Measurements from ENCODE around the gene CSF2.

The CSF2 gene

GRCh38 chr5:132033122-132033521 is 40.5 kb upstream of the CSF2 start:
- DNase-seq (ENCODE audit: low spot score) (no peak), ATAC-seq (ENCODE audit: low read depth) (no peak)
- Histone ChIP-seq H3K36me3 (ENCODE audit: low read depth) (no peaks in the 10 kb centered on the region), H3K27me3 (ENCODE audit: insufficient read depth, poor library complexity, severe bottlenecking) (peaks cover 33% of the 10 kb centered on the region), H3K27ac (ENCODE audit: poor library complexity, severe bottlenecking) (no peak overlapping the region), H3K9me3 (ENCODE audit: severe bottlenecking) (peaks cover 5% of the 10 kb centered on the region), H3K4me3 (ENCODE audit: severe bottlenecking) (no peak overlapping the region), H3K4me1 (ENCODE audit: insufficient read depth, poor library complexity, severe bottlenecking) (no peaks in the 10 kb centered on the region)
- TF ChIP-seq, protein P1, sequence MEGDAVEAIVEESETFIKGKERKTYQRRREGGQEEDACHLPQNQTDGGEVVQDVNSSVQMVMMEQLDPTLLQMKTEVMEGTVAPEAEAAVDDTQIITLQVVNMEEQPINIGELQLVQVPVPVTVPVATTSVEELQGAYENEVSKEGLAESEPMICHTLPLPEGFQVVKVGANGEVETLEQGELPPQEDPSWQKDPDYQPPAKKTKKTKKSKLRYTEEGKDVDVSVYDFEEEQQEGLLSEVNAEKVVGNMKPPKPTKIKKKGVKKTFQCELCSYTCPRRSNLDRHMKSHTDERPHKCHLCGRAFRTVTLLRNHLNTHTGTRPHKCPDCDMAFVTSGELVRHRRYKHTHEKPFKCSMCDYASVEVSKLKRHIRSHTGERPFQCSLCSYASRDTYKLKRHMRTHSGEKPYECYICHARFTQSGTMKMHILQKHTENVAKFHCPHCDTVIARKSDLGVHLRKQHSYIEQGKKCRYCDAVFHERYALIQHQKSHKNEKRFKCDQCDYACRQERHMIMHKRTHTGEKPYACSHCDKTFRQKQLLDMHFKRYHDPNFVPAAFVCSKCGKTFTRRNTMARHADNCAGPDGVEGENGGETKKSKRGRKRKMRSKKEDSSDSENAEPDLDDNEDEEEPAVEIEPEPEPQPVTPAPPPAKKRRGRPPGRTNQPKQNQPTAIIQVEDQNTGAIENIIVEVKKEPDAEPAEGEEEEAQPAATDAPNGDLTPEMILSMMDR (IDR thresholded peaks at IDR 0.05; ENCODE audit: poor library complexity, severe bottlenecking) = no peak

DNA sequence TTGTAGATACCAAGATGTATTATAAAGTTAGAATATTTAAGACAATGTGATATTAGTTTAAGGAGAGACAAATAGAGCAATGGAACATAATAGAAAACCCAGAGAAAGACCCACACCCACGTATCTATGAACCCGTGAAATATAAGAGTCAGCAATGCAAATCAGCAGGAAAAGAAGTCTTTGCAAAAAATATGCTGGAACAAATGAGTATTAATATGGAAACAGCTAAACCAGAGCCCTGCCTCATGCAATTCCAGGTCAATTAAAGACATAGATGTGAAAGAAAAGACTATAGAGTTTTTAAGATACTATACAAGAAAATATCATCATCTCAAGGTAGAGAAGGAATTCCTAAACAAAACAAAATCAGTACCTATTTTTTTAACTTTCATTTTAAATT is 36.2 kb upstream of the CSF2 start:
- Histone ChIP-seq H3K9me3 (ENCODE audit: severe bottlenecking) (peaks cover 5% of the 10 kb centered on the region), H3K4me1 (ENCODE audit: insufficient read depth, poor library complexity, severe bottlenecking) (no peaks in the 10 kb centered on the region), H3K4me3 (ENCODE audit: severe bottlenecking) (no peak overlapping the region), H3K27ac (ENCODE audit: poor library complexity, severe bottlenecking) (no peak overlapping the region), H3K36me3 (ENCODE audit: low read depth) (no peaks in the 10 kb centered on the region), H3K27me3 (ENCODE audit: insufficient read depth, poor library complexity, severe bottlenecking) (peaks cover 44% of the 10 kb centered on the region)
- TF ChIP-seq, protein P1 (IDR thresholded peaks at IDR 0.05; ENCODE audit: poor library complexity, severe bottlenecking) = no peak
- no peak for DNase-seq (ENCODE audit: low spot score)
- ATAC-seq (ENCODE audit: low read depth) = no peak

DNA sequence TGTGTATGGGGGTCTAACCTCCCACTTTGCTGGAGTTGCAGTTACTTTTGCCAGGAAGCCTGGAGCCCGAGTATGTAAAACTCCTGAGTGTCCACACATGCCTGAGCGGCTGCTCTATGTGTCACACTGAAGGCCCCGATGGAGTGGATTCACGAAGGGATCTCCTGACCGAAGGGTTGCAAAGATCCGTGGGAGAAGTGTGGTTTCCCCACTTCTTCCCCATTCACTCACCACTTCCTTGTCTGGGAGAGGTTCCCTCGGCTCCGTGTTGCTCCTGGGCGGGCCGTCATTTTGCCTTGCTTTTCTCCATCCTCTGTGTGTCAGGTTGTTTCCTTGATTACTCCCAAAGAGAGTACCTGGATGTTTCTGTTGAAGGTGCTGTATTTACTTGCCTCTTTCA is 29.4 kb upstream of the CSF2 start:
- TF ChIP-seq, protein P1 (IDR thresholded peaks at IDR 0.05; ENCODE audit: poor library complexity, severe bottlenecking) = no peak
- H3K27ac ChIP-seq (ENCODE audit: poor library complexity, severe bottlenecking) = no peak overlapping the region
- ATAC-seq (ENCODE audit: low read depth) = no peak

DNA sequence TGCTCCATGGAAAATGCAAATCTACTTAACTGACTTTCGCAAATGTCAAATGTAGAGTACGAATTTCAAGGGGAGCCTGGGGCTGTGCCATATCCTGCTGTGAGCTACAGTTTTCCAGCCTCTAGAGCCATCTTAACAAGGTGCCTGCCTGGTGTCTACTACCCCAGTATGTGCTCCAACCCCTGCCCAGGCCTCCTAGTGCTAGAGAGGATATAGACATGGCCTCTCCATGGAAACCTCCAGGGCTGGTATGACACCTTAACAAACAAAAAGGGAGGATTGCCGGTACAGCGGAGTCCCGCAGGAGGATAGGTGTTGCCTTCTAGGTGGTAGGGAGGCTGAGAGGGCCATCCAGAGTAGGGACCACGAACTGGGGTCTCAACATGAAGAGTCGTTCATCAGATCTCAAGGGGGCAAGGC is 26.7 kb upstream of the CSF2 start:
- Histone ChIP-seq H3K4me3 (ENCODE audit: severe bottlenecking) (no peak overlapping the region), H3K27me3 (ENCODE audit: insufficient read depth, poor library complexity, severe bottlenecking) (peaks cover 6% of the 10 kb centered on the region), H3K4me1 (ENCODE audit: insufficient read depth, poor library complexity, severe bottlenecking) (no peaks in the 10 kb centered on the region), H3K36me3 (ENCODE audit: low read depth) (no peaks in the 10 kb centered on the region), H3K9me3 (ENCODE audit: severe bottlenecking) (no peaks in the 10 kb centered on the region), H3K27ac (ENCODE audit: poor library complexity, severe bottlenecking) (no peak overlapping the region)
- DNase-seq (ENCODE audit: low spot score) (peak; percentile 49), ATAC-seq (ENCODE audit: low read depth) (no peak)
- TF ChIP-seq, protein P1 (IDR thresholded peaks at IDR 0.05; ENCODE audit: poor library complexity, severe bottlenecking) = no peak

More for the DNA sequence above, 29.4 kb upstream of the CSF2 start:
- Histone ChIP-seq H3K36me3 (ENCODE audit: low read depth) (no peaks in the 10 kb centered on the region), H3K27me3 (ENCODE audit: insufficient read depth, poor library complexity, severe bottlenecking) (peaks cover 14% of the 10 kb centered on the region), H3K9me3 (ENCODE audit: severe bottlenecking) (no peaks in the 10 kb centered on the region), H3K4me3 (ENCODE audit: severe bottlenecking) (no peak overlapping the region), H3K4me1 (ENCODE audit: insufficient read depth, poor library complexity, severe bottlenecking) (no peaks in the 10 kb centered on the region)
- no peak for DNase-seq (ENCODE audit: low spot score)

- H3K4me1 ChIP-seq (ENCODE audit: insufficient read depth, poor library complexity, severe bottlenecking) = no peaks in the 10 kb centered on the region
- TF ChIP-seq, protein P1 (IDR thresholded peaks at IDR 0.05; ENCODE audit: poor library complexity, severe bottlenecking) = no peak
- no peaks in the 10 kb centered on the region for H3K9me3 ChIP-seq (ENCODE audit: severe bottlenecking)
- H3K4me3 ChIP-seq (ENCODE audit: severe bottlenecking) = no peak overlapping the region
- DNase-seq (ENCODE audit: low spot score) (no peak), ATAC-seq (ENCODE audit: low read depth) (no peak)
- no peak overlapping the region for H3K27ac ChIP-seq (ENCODE audit: poor library complexity, severe bottlenecking)
- H3K36me3 ChIP-seq (ENCODE audit: low read depth) = no peaks in the 10 kb centered on the region
- no peaks in the 10 kb centered on the region for H3K27me3 ChIP-seq (ENCODE audit: insufficient read depth, poor library complexity, severe bottlenecking)
Measured at GRCh38 chr5:132049093-132049492, 24.5 kb upstream of the CSF2 start.
